ENCODE measurements around the gene CRYBA2.

Gene CRYBA2, protein sequence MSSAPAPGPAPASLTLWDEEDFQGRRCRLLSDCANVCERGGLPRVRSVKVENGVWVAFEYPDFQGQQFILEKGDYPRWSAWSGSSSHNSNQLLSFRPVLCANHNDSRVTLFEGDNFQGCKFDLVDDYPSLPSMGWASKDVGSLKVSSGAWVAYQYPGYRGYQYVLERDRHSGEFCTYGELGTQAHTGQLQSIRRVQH

GRCh38 chr2:218993345-218994315 lies at the start of gene CRYBA2:
TSS of gene CRYBA2 (minus strand) at chr2:218993422. CDS start at chr2:218993176, 246 bp downstream.
- no peak for DNase-seq

DNA sequence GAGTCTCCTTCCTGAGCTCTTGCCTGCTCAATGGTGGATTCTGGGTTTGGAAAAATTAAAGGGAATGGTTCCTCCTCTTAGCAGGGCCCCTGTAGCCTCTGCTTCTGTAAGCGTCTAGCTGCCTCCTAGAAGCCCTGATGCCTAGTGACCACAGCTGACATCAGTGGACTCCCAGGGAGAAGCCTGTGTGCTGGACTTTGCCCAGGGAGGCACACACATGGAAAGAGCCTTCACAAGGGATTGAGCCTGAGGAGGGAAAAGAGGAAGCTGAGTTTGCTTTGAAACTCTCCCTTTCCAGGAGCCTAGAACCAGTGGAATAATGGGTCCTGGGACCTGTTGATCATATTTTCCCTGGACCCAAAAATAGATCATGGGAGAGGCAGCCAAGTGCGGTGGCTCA lies 49.5 kb upstream of the CRYBA2 start:
- DNase-seq: no peak

DNA sequence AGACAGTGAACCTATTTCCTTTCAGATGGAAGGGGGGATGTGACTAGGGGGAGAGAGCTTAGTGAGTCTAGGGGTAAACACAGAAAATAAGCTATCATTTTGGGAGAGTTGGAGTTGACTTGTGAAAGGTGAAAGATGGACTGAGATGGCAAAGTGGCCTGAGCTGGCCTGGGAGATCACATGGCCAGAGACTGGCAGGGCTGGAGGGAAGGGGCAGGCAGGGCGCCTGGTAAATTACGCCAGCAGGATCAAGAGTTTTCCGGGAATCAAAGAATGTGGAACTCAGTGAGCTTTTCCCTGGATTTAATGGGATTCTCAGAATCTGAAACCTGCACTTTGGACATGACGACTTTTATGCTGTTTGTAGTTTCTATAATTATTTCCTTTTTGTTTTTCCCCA lies 48.9 kb upstream of the CRYBA2 start:
- DNase-seq: no peak

- DNase-seq: peak; percentile 52
These were observed 48.0 kb upstream of the CRYBA2 start, which contains the start of gene CFAP65 for GRCh38 chr2:219041252-219041651. TSS of gene CFAP65 (minus strand) at chr2:219041516. CDS start at chr2:219039048, 2,468 bp downstream.

DNA sequence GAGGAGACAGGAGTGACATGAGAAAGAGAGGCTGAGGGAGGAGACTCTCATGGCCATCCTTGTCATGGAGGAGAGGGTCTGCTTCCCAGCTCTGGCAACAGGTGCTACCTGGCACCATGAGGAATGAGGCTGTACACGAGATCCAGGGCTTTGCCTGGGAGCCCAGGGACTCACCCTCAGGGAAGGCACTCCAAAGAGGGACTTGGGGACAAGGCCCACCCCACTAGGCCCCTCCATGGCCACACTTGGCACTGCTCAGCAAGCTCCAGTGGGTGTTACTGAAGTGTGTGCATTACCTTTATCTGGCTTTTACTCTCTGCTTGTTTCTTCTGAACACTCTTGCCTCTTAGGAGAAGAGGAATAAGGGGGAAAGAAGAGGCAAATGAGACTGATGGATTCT lies 45.4 kb upstream of the CRYBA2 start:
- DNase-seq: no peak

DNA sequence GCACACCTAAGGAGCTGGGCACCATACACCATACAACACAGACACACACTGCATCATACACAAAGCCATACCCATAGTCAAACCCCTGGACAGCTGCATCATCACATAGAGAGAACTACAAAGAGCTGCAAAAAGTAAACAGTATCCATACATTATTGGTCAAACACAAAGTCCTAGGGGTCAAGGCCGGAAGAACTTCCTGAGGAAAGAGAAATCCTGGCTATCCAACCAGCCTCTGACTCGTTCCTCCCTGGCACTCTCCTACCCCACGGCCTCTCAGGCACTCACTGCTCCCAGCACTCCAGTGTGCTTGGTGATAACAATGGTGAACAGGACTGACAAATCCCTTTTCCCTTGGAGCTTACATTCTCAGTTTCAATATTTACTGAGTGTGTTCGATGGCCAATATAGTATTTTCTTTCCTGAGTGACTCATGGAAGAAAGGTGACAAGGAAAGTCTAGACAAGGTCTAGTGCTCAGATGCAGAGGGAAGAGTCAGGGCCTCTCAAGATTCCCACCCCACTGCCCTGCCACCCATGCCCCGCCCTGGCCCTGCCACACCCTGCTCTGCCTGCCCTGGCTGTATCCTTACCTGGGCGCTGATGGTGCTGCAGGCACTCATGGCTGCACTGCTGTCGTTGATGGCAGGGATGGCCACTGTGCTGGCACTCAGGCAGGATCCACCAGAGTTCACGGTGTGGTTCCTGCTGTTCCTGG lies 44.7 kb upstream of the CRYBA2 start:
- no peak for DNase-seq

GRCh38 chr2:219035942-219036341 lies 42.7 kb upstream of the CRYBA2 start:
- DNase-seq: no peak

- no peak for DNase-seq
These were observed 41.6 kb upstream of the CRYBA2 start for GRCh38 chr2:219034823-219035222.

GRCh38 chr2:219032051-219032745 lies 39.0 kb upstream of the CRYBA2 start:
- DNase-seq: no peak

GRCh38 chr2:219031005-219031738 lies 38.0 kb upstream of the CRYBA2 start:
- no peak for DNase-seq

- DNase-seq: no peak
These were observed 37.1 kb upstream of the CRYBA2 start for GRCh38 chr2:219030177-219030940.

DNA sequence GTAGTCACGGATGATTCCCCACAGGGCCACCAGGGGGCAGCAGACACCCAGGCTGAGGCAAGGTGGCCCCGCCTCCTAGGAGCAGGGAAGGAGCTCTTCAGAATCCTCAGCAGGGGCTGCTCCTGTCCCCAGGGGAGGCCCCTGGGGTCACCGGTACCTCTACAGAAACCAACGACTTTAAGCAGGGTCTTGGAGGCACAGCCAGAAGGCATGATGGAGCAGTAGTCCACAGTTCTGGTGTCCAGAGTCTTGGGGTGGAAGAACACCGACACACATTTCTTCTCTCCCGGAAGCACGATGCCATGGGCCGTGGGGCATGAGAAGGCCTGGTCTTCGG lies 36.6 kb upstream of the CRYBA2 start:
- peak; percentile 31 for DNase-seq

DNA sequence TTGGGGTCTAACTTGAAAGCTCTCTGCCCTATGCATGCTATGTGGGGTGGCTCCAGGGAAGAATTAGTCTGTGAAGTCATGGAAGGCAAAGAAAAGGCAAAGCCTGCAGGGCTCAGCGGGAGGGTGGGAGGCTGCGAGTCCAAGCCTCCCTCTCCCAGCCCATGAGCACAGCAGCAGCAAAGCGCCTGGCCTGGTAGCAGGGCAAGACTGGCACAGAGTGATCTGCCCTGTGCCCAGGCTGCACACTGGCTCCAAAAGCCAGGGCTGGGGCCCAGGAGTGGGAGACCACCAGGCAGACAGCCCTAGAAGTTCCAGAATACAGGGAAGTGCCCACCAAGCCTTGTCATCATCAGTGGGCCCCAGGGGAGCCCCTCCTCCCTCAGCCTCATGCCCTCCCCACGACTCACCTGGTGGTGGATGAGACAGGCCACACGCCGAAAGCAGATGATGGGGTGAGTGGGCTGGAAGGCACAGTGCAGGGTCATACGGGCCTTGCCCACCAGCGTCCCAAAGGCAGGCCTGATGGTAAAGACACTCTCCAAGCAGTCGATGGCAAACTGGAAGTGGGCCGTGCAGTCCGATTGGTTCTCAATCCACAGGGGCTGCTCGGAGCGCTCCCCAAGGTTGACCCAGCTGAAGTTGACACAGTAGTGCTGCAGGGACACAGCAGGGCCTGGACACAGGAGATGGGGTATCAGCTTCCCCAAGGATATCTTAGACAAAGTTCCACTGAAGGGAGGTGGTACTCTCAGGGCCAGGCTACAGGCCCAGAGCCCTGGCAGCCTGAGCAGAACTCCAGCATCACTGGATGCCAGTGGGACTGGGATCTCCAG lies 36.0 kb upstream of the CRYBA2 start:
- DNase-seq: no peak

GRCh38 chr2:219028141-219028540 lies 34.9 kb upstream of the CRYBA2 start:
- no peak for DNase-seq

DNA sequence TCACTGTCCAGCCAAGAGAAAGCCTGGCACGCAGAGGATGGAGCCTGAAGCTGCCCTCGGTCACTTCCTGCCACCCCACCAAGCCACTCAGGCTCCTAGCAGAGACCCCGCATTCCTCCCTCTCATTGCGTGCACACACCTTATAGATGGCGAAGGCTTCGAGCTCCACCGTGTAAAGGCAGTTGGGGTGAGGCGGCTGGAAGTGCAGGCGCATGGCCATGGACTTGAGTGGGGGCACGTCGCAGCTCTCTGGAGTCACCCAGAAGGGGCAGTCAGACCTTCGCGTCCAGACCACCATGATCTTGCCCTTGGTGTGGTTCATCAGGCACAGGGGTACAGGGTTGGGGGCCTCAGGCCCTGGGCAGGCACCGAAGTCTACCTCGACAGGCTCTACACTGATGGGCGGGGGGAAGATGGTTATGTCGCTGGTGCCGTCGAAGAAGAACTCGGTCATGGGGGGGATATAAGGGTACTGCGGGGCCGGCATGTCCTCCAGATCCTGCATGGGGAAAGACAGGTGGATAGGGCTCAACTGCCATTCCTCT lies 34.4 kb upstream of the CRYBA2 start:
- DNase-seq: no peak

DNA sequence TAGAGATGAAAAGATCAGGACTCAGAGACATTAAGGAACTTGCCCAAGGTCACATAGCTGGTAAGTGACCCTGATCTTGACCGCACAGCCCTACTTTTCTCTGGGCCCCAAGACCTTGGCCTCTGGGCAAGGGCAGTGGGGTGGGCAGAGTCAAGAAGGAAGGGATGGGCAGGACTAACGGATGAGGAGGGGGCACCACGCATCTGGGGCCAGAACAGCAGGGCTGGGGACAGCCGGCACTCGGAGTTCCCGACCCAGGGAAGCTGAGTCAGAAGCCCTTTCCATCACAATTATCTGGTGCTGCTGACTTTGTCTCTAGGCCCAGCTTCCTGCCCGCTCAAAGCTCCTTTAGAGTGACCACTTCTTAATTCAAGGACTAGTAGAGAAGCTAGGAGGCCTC lies 33.7 kb upstream of the CRYBA2 start:
- no peak for DNase-seq

DNA sequence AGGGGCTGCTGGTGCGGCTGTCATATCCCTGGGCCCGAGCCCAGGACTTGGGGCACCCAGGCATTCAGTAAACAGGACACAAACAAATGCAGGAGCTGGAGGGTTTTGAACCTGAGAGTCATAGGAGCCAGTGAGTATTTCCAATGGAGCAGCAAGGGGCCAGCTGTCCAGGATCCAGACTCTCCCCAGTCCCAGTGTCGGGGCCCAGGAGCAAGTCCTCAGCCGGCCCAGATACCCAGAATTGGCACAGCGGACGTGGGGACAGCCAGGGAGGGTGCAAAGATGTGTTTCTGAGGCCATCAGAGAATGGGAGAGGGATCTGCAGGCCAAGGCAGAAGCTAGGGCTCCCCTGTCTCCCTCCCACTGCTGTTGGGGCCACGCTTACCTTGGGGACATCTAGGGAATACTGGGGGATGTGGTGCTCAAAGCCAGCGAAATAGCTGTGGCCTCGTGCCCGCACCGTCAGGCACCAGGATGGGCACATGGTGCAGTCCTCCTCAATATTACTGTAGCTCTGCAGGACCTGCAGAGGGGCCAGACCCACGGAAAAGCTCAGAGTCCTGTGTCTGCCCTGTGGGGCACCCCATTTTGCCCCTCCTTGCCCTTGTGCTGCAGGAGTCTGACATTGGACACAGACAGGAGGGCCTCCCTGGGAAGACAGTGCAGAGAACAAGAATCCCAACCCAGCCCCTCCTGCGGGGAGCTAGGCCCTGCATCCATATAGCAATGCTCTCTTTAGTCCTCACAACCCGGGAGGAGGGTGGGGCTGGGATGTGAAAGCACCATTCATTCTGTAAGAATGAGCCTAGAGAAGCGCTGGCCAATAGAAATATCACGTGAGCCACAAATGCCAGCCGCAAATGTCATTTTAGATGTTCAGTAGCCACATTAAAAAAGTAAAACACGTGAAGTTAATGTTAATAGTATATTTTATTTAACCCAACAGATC lies 32.7 kb upstream of the CRYBA2 start:
- DNase-seq: no peak

- DNase-seq: no peak
These were observed 30.8 kb upstream of the CRYBA2 start for GRCh38 chr2:219024059-219024458.

GRCh38 chr2:219023045-219023605 lies 29.9 kb upstream of the CRYBA2 start:
- DNase-seq: no peak
